Gastrocnemius medialis (tissue), 4 donors: ENCODE measurements around the gene EFS. TPM values are rescaled to one million over a fixed set of nuclear protein-coding genes. Genes with fewer than 3 reads are reported as not detected.
A peak's percentile ranks its signal among the peaks of the same experiment; 100 is the strongest.

Source experiments
- ATAC-seq, 2 donors: fragments of 150-250 bp; one replicate each; pipeline ENCODE4 v1.9.1; 2016
- DNase-seq, 2 donors: peaks; one replicate each; pipeline ENCODE4 v3.0.0-alpha.2; 2019
- H3K27ac ChIP-seq, 4 donors: fragments of 200-600 bp; sonication (generic); 1 replicate in 1 of 4; 2 replicates in 3 of 4; pipeline ENCODE4 v1.5.1; 2016 to 2018; ENCODE audit warnings: mild to moderate bottlenecking in 2 of 4, moderate library complexity in 1 of 4
- H3K27me3 ChIP-seq, 3 donors: fragments of 200-600 bp; sonication (generic) in 2 of 3; 1 replicate in 1 of 3; 2 replicates in 2 of 3; pipeline versions ENCODE4 v1.5.1 to v1.6.0; 2016 to 2019; ENCODE audit warnings: mild to moderate bottlenecking in 1 of 3, moderate library complexity in 1 of 3
- H3K36me3 ChIP-seq, 2 donors: fragments of 200-600 bp; sonication (generic) in 1 of 2; one replicate each; pipeline ENCODE4 v1.5.1; 2017 to 2018
- H3K4me1 ChIP-seq, 2 donors: fragments of 200-600 bp; sonication (generic) in 1 of 2; one replicate each; pipeline ENCODE4 v1.5.1; 2016 to 2017; ENCODE audit warnings: mild to moderate bottlenecking in 2 of 2
- H3K4me3 ChIP-seq, 4 donors: fragments of 200-600 bp; sonication (generic) in 3 of 4; 1 replicate in 1 of 4; 2 replicates in 3 of 4; pipeline ENCODE4 v1.5.1; 2016 to 2019; ENCODE audit warnings: mild to moderate bottlenecking in 2 of 4
- H3K9me3 ChIP-seq, 3 donors: fragments of 200-600 bp; sonication (generic) in 2 of 3; 1 replicate in 1 of 3; 2 replicates in 2 of 3; pipeline ENCODE4 v1.5.1; 2016 to 2019
- POLR2A ChIP-seq, 2 donors: fragments of 450-650 bp; IDR thresholded peaks; one replicate each; pipeline ENCODE4 v1.6.1; 2017; ENCODE audit warnings: antibody characterized with exemption in 2 of 2, mild to moderate bottlenecking in 2 of 2, moderate library complexity in 2 of 2
- in situ Hi-C, 4 donors: fragments of 200-750 bp; cut with MboI; loops; one replicate each; pipeline versions ENCODE4 v1.15.0 to v1.8.0; 2017; ENCODE audit warnings: low sequenced_read_pairs in 4 of 4
- intact Hi-C: fragments of 100-400 bp; cut with DNase I; formaldehyde crosslinking; loops from one replicate; pipeline ENCODE4 v1.15.1; 2023; ENCODE audit warnings: low total_unique reads
- total RNA-seq, 4 donors: library from RNA; depleted of rRNA; stranded (reverse); fragments of >200 nt; gene quantifications; one replicate each; pipeline versions ENCODE4 v1.1.0 to v1.2.3, GENCODE V29; 2016
- TF ChIP-seq, protein P1 (sequence below), 5 experiments: fragments of 450-650 bp in 3 of 5; fragments of 200-600 bp in 2 of 5; sonication (generic) in 2 of 5; IDR thresholded peaks in 4 of 5; conservative IDR thresholded peaks in 1 of 5; 1 replicate in 4 of 5; 2 replicates in 1 of 5; pipeline ENCODE4 v1.5.1; 2016 to 2019; ENCODE audit warnings: antibody characterized with exemption in 5 of 5, mild to moderate bottlenecking in 3 of 5, moderate library complexity in 3 of 5

EFS gene
- total RNA-seq, 4 donors from 2014 or later = 0.31 to 4.1 (median 1.6) TPM

DNA sequence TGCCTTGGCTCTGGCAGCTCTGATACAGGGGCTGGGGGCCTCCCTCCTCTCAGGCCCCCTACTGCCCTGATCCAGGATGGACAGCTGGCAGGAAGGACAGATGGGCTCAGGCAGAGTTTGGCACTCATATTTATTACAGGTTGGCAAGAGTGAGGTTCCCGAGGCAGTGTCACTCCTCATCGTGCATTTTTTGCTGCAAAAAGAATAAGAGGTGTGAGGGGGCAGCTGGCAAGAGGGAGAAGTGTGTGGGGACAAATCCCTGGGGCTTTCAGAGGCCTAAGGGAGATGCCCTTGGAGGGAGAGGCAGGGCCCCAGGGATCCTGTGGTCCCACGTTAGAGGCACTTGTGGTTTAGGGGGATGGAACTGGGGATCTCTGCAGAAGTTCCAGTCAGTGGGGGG, 16.9 kb upstream of the EFS start:
- H3K4me3 ChIP-seq = no peak overlapping the region
- no peak for DNase-seq
- H3K36me3 ChIP-seq = peaks cover 0 to 15% of the 10 kb centered on the region in 2 donors
- peak overlapping the region in 1 of 4 donors; percentile 18 for H3K27ac ChIP-seq
- no peaks in the 10 kb centered on the region for H3K4me1 ChIP-seq
- ATAC-seq = no peak
- no peaks in the 10 kb centered on the region for H3K9me3 ChIP-seq
- intact Hi-C loops = no loop called here
- TF ChIP-seq POLR2A (IDR thresholded peaks at IDR 0.05) = no peak
- TF ChIP-seq, protein P1, sequence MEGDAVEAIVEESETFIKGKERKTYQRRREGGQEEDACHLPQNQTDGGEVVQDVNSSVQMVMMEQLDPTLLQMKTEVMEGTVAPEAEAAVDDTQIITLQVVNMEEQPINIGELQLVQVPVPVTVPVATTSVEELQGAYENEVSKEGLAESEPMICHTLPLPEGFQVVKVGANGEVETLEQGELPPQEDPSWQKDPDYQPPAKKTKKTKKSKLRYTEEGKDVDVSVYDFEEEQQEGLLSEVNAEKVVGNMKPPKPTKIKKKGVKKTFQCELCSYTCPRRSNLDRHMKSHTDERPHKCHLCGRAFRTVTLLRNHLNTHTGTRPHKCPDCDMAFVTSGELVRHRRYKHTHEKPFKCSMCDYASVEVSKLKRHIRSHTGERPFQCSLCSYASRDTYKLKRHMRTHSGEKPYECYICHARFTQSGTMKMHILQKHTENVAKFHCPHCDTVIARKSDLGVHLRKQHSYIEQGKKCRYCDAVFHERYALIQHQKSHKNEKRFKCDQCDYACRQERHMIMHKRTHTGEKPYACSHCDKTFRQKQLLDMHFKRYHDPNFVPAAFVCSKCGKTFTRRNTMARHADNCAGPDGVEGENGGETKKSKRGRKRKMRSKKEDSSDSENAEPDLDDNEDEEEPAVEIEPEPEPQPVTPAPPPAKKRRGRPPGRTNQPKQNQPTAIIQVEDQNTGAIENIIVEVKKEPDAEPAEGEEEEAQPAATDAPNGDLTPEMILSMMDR (IDR thresholded peaks at IDR 0.05 in 4 of 5, conservative IDR thresholded peaks at IDR 0.05 in 1 of 5) = no peak
- in situ Hi-C loops = loop anchor here in 3 of 4 donors (5.0 to 10.0 kb wide), 3 partner anchors 47 to 117 kb away; no protein-coding TSS in a partner anchor
- no peaks in the 10 kb centered on the region for H3K27me3 ChIP-seq

DNA sequence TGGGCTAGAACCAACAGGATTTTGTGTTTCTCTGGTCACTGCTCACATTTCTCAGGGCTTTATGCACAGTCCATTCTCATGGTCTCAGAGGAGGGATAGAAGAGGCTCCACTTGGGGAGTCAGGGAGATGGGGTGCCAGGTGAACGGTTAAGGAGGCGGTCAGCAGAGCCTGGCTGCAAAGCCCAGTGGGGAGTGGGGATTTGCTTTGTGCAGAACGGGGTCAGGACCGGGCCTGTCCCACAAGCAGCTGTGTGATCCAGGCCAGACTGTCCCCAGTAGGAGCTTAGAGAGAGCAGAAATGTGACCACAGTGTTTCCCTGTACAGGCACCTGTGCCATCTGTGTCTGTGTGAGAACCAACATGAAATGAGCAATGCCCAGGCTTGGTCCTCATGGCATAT, 16.0 kb upstream of the EFS start:
- no peak overlapping the region for H3K4me3 ChIP-seq
- H3K36me3 ChIP-seq = peaks cover 0 to 15% of the 10 kb centered on the region in 2 donors
- no peaks in the 10 kb centered on the region for H3K4me1 ChIP-seq
- no peaks in the 10 kb centered on the region for H3K27me3 ChIP-seq
- no peaks in the 10 kb centered on the region for H3K9me3 ChIP-seq
- intact Hi-C loops = loop anchor here (1.0 kb wide), 1 partner anchor 53 kb away; no protein-coding TSS in a partner anchor
- ATAC-seq (no peak), DNase-seq (no peak)
- no peak for TF ChIP-seq POLR2A (IDR thresholded peaks at IDR 0.05)
- TF ChIP-seq, protein P1 (IDR thresholded peaks at IDR 0.05 in 4 of 5, conservative IDR thresholded peaks at IDR 0.05 in 1 of 5) = no peak
- in situ Hi-C loops = loop anchor here in 3 of 4 donors (5.0 to 10.0 kb wide), 3 partner anchors 46 to 116 kb away; no protein-coding TSS in a partner anchor
- H3K27ac ChIP-seq = peak overlapping the region in 1 of 4 donors; percentile 39

DNA sequence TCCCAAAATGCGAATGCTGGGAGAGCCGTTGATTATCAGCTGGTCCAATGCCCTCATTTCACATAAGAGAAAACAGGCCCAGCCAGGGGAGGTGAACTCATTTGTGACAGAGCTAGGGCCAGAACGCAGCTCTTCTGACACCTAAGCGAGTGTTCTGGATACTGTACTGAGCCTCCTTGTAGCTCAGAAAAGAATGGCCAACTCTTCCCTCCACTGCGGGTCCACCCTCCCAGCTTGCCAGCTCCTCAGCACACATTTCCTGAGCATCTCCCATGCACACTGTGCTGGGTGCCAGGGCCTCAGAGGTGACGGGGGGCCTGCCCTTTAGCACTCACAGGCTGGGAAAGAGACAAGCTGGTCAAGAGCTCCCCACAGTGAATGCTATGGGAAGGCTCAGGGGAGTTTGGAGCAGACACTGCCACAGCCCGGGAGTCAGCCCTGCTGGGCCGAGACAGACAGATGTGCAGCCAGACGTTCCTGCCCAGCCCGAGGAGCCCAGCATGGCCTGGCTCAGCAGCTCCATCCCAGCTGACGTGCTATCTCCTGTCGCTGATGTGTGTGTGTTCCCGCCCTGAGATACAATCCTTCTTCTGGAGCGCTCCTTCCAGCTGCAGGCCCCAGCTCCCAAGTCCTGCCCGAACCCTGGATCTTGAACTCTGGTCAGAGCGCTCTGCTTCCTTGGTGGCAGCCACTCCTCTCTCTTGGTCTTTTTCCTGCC, 15.4 kb upstream of the EFS start:
- no peaks in the 10 kb centered on the region for H3K9me3 ChIP-seq
- intact Hi-C loops (loop anchor here (1.0 kb wide), 1 partner anchor 52 kb away; no protein-coding TSS in a partner anchor), in situ Hi-C loops (loop anchor here in 3 of 4 donors (5.0 to 10.0 kb wide), 3 partner anchors 46 to 116 kb away; no protein-coding TSS in a partner anchor)
- no peaks in the 10 kb centered on the region for H3K4me1 ChIP-seq
- peaks cover 0 to 15% of the 10 kb centered on the region in 2 donors for H3K36me3 ChIP-seq
- no peak overlapping the region for H3K4me3 ChIP-seq
- TF ChIP-seq, protein P1 (IDR thresholded peaks at IDR 0.05 in 4 of 5, conservative IDR thresholded peaks at IDR 0.05 in 1 of 5) = no peak
- TF ChIP-seq POLR2A (IDR thresholded peaks at IDR 0.05) = no peak
- peak in 1 of 2 donors; percentile 36 for DNase-seq
- H3K27ac ChIP-seq = peak overlapping the region in 1 of 4 donors; percentile 39
- no peaks in the 10 kb centered on the region for H3K27me3 ChIP-seq
- peak in 1 of 2 donors; percentile 2 for ATAC-seq

DNA sequence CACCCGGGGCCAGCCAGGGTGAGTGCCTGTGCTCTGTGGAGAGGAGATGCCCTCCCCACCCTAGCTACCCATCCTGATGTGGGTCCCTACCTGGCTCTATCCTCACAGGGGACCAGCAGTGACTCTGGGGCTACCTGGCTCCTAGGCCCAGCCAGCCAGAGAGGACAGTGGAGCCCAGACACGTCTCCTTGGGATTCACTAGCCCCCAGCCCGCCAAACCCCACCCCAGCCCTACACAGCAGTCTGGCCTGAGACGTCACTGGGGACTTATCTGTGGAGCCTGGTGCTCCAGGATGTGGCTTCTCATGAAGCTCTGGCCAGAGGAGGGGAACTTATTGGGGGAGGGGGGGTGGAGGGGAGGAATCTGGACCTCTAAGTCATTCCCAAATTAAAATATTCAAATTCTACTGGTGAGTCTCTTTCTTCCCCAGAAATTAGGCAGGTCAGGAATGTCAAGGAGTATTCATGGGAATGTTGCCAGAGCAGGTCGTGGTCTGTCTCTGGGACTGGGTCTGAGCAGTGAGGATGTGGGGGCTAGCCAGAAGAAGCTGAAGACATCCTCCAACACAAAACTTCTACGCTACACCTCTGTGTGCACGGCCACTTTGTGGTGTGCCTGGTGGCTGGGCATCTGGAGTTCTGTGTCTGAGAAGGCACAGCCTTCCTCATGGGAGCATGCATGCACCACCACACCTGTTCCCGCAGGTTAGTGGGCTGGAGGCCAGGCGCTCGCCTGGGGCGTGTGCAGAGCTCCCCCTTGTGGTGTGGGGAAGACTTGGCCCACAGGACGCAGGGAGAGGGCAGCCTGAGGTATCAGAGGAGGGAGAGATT, 14.6 kb upstream of the EFS start:
- in situ Hi-C loops (loop anchor here in 3 of 4 donors (5.0 to 10.0 kb wide), 3 partner anchors 45 to 115 kb away; no protein-coding TSS in a partner anchor), intact Hi-C loops (loop anchor here (1.0 to 5.0 kb wide), 2 partner anchors 51 to 112 kb away; no protein-coding TSS in a partner anchor)
- ATAC-seq (peak; percentile 19 to 57), DNase-seq (peak in 1 of 2 donors; percentile 70)
- Histone ChIP-seq H3K27me3 (no peaks in the 10 kb centered on the region), H3K4me1 (no peaks in the 10 kb centered on the region), H3K4me3 (no peak overlapping the region), H3K36me3 (peaks cover 0 to 14% of the 10 kb centered on the region in 2 donors), H3K27ac (no peak overlapping the region), H3K9me3 (no peaks in the 10 kb centered on the region)
- TF ChIP-seq, protein P1 (IDR thresholded peaks at IDR 0.05 in 4 of 5, conservative IDR thresholded peaks at IDR 0.05 in 1 of 5) = peak; percentile 78 to 88 (median 81)
- TF ChIP-seq POLR2A (IDR thresholded peaks at IDR 0.05) = no peak
